Muscle of back (tissue), 11 donors: ENCODE measurements around the gene HHIP. TPM values are rescaled to one million over a fixed set of nuclear protein-coding genes. Genes with fewer than 3 reads are reported as not detected.
"Not testable (repeated sequence)": the region's sequence is repeated elsewhere in the genome, so short reads cannot be mapped to it uniquely, and the experiment has no call there.

Experiments used
- DNase-seq, 3 donors: peaks; one replicate each; pipeline versions ENCODE4 v3.0.0 to v3.0.0-alpha.2; 2013
- polyA plus RNA-seq, 10 donors: library from polyadenylated mRNA; unstranded; fragments of 120-200 nt; gene quantifications; one replicate each; pipeline ENCODE4 v1.2.1, GENCODE V29; 2013; ENCODE audit not compliant: insufficient read length in 10 of 10

The HHIP gene
- polyA plus RNA-seq, 10 donors: 2.3 to 5.2 (median 4.2) TPM

GRCh38 chr4:144748814-144749555 lies 103.0 kb downstream of the HHIP start:
- no peak for DNase-seq

GRCh38 chr4:144750348-144750747 lies 104.4 kb downstream of the HHIP start:
- DNase-seq: no peak

GRCh38 chr4:144754562-144755410 lies 108.8 kb downstream of the HHIP start:
- no peak for DNase-seq

- DNase-seq: no peak
Measured at GRCh38 chr4:144757969-144758368, 112.0 kb downstream of the HHIP start.

- not testable (repeated sequence) for DNase-seq
Measured at GRCh38 chr4:144768809-144769208, 122.9 kb downstream of the HHIP start.

GRCh38 chr4:144778364-144778763 lies 132.4 kb downstream of the HHIP start:
- no peak for DNase-seq

GRCh38 chr4:144782345-144782744 lies 136.4 kb downstream of the HHIP start:
- DNase-seq: no peak

GRCh38 chr4:144785961-144786360 lies 140.0 kb downstream of the HHIP start:
- no peak for DNase-seq

GRCh38 chr4:144787365-144788258 lies 141.7 kb downstream of the HHIP start:
- peak in 2 of 3 donors; percentile 13 to 27 for DNase-seq

GRCh38 chr4:144788469-144788868 lies 142.5 kb downstream of the HHIP start:
- DNase-seq: no peak

GRCh38 chr4:144791933-144792332 lies 146.0 kb downstream of the HHIP start:
- not testable (repeated sequence) for DNase-seq
